ENCODE results near the gene CENPQ. TPM values are rescaled to one million over a fixed set of nuclear protein-coding genes. Genes with fewer than 3 reads are reported as not detected.

The CENPQ gene
- total and polyA plus RNA-seq, 2 of the 13 experiments (the other 11 are each of a cell fraction or from before 2014, with no cell fraction given) = 9.1 to 20.1 TPM

GRCh38 chr6:49462927-49463611 lies at the start of gene CENPQ, which contains the start of gene MMUT (continued):
- peak; percentile 87 for TF ChIP-seq GABPA (IDR thresholded peaks at IDR 0.05; ENCODE audit: low read depth, low read length)
- TF ChIP-seq GABPA (CRISPR knock-in tag; IDR thresholded peaks at IDR 0.05; ENCODE audit: low read depth) = peak; percentile 99
- TF ChIP-seq KLF13 (CRISPR knock-in tag; IDR thresholded peaks at IDR 0.05) = peak; percentile 70
- TF ChIP-seq, protein P1, sequence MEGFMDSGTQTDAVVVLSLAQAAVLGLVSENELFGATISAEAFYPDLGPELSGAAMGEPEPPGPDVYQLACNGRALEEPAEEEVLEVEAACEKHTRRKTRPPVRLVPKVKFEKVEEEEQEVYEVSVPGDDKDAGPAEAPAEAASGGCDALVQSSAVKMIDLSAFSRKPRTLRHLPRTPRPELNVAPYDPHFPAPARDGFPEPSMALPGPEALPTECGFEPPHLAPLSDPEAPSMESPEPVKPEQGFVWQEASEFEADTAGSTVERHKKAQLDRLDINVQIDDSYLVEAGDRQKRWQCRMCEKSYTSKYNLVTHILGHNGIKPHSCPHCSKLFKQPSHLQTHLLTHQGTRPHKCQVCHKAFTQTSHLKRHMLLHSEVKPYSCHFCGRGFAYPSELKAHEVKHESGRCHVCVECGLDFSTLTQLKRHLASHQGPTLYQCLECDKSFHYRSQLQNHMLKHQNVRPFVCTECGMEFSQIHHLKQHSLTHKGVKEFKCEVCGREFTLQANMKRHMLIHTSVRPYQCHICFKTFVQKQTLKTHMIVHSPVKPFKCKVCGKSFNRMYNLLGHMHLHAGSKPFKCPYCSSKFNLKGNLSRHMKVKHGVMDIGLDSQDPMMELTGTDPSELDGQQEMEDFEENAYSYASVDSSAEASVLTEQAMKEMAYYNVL (CRISPR knock-in tag; IDR thresholded peaks at IDR 0.05; ENCODE audit: borderline replicate concordance) = peak; percentile 82; the same call in 1 of the 2 replicates
- 0 out of 2 replicates have a peak, but pooled peaks have one; percentile 40 for TF ChIP-seq ZNF644 (CRISPR knock-in tag; IDR thresholded peaks at IDR 0.05; ENCODE audit: low read depth)
- no peak for TF ChIP-seq MBD4 (IDR thresholded peaks at IDR 0.05; ENCODE audit: borderline replicate concordance, low read length)
- TF ChIP-seq ZNF225 (CRISPR knock-in tag; IDR thresholded peaks at IDR 0.05) = 0 out of 2 replicates have a peak, but pooled peaks have one; percentile 46
- 0 out of 2 replicates have a peak, but pooled peaks have one; percentile 61 for TF ChIP-seq ZNF333 (CRISPR knock-in tag; IDR thresholded peaks at IDR 0.05; ENCODE audit: borderline replicate concordance)
- no peak for TF ChIP-seq ZFP62 (CRISPR knock-in tag; IDR thresholded peaks at IDR 0.05)
- TF ChIP-seq ZSCAN21 (CRISPR knock-in tag; IDR thresholded peaks at IDR 0.05; ENCODE audit: borderline replicate concordance) = peak; percentile 64; the same call in 1 of the 2 replicates
- peak; percentile 78 for TF ChIP-seq XRCC5 (optimal IDR thresholded peaks at IDR 0.05; ENCODE audit: low read length)
- TF ChIP-seq ZFP37 (CRISPR knock-in tag; IDR thresholded peaks at IDR 0.05; ENCODE audit: borderline replicate concordance) = 0 out of 2 replicates have a peak, but pooled peaks have one; percentile 68
- no peak for TF ChIP-seq TCF12 (IDR thresholded peaks at IDR 0.05)
- 0 out of 2 replicates have a peak, but pooled peaks have one; percentile 59 for TF ChIP-seq TCF12 (CRISPR knock-in tag; IDR thresholded peaks at IDR 0.05)
- TF ChIP-seq ZNF713 (CRISPR knock-in tag; IDR thresholded peaks at IDR 0.05) = 0 out of 2 replicates have a peak, but pooled peaks have one; percentile 64
- peak; percentile 88; the same call in 1 of the 2 replicates for TF ChIP-seq MIXL1 (CRISPR knock-in tag; IDR thresholded peaks at IDR 0.05)
- TF ChIP-seq FOXP4 (CRISPR knock-in tag; IDR thresholded peaks at IDR 0.05) = peak; percentile 84
- no peak for TF ChIP-seq CENPX (CRISPR knock-in tag; IDR thresholded peaks at IDR 0.05)
- no peak for TF ChIP-seq PAWR (CRISPR knock-in tag; IDR thresholded peaks at IDR 0.05; ENCODE audit: borderline replicate concordance)
- peak; percentile 26 for TF ChIP-seq ZNF781 (CRISPR knock-in tag; IDR thresholded peaks at IDR 0.05; ENCODE audit: borderline replicate concordance, not compliant biosample characterization)
- peak; percentile 81; the same call in 1 of the 2 replicates for TF ChIP-seq ZNF335 (CRISPR knock-in tag; IDR thresholded peaks at IDR 0.05)
- peak; percentile 85 for TF ChIP-seq RBFOX2 (IDR thresholded peaks at IDR 0.05; ENCODE audit: low read depth, low read length)
- TF ChIP-seq MED8 (CRISPR knock-in tag; IDR thresholded peaks at IDR 0.05; ENCODE audit: insufficient replicate concordance) = no peak
- TF ChIP-seq KLF12 (CRISPR knock-in tag; IDR thresholded peaks at IDR 0.05; ENCODE audit: borderline replicate concordance) = peak; percentile 94
- no peak for TF ChIP-seq ZNF326 (CRISPR knock-in tag; IDR thresholded peaks at IDR 0.05; ENCODE audit: borderline replicate concordance)
- TF ChIP-seq, protein P2, sequence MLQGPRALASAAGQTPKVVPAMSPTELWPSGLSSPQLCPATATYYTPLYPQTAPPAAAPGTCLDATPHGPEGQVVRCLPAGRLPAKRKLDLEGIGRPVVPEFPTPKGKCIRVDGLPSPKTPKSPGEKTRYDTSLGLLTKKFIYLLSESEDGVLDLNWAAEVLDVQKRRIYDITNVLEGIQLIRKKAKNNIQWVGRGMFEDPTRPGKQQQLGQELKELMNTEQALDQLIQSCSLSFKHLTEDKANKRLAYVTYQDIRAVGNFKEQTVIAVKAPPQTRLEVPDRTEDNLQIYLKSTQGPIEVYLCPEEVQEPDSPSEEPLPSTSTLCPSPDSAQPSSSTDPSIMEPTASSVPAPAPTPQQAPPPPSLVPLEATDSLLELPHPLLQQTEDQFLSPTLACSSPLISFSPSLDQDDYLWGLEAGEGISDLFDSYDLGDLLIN (CRISPR knock-in tag; IDR thresholded peaks at IDR 0.05; ENCODE audit: borderline replicate concordance) = no peak
